Lower leg skin (tissue), 4 donors: ENCODE data around the gene CMPK2. TPM values are rescaled to one million over a fixed set of nuclear protein-coding genes. Genes with fewer than 3 reads are reported as not detected.

ENCODE experiments used
- DNase-seq, 2 donors: peaks; one replicate each; pipeline ENCODE4 v3.0.0-alpha.2; 2019; ENCODE audit warnings: low spot score in 2 of 2
- H3K4me3 ChIP-seq: fragments of 200-600 bp; sonication (generic); 2 replicates; pipeline ENCODE4 v1.5.1; 2017; ENCODE audit warnings: mild to moderate bottlenecking, low read depth; ENCODE audit not compliant: poor library complexity, severe bottlenecking
- CTCF ChIP-seq, 3 donors: fragments of 450-650 bp; IDR thresholded peaks; one replicate each; pipeline ENCODE4 v1.5.1; 2016; ENCODE audit warnings: antibody characterized with exemption in 3 of 3, mild to moderate bottlenecking in 3 of 3, moderate library complexity in 2 of 3
- POLR2A ChIP-seq, 2 donors: fragments of 450-650 bp; IDR thresholded peaks; one replicate each; pipeline ENCODE4 v1.6.1; 2016 to 2017; ENCODE audit warnings: antibody characterized with exemption in 2 of 2, mild to moderate bottlenecking in 1 of 2, moderate library complexity in 1 of 2
- WGBS, 2 donors: methylation state at CpG; one replicate each; pipeline ENCODE4 v1.1.5; 2018; 5-methylcytosine and 5-hydroxymethylcytosine counted together
- intact Hi-C: fragments of 100-400 bp; cut with DNase I; formaldehyde crosslinking; loops from one replicate; pipeline ENCODE4 v1.15.0; 2023; ENCODE audit warnings: low total_unique reads
- total RNA-seq, 4 donors: library from RNA; depleted of rRNA; stranded (reverse); fragments of >200 nt; gene quantifications; one replicate each; pipeline ENCODE4 v1.1.0, GENCODE V29; 2016

CMPK2 gene
- total RNA-seq, 4 donors from 2014 or later, result 0.30 to 3.7 (median 2.3) TPM

- DNase-seq, result no peak
- 77 to 87% methylated on average over 5 of the region's 5 CpGs for WGBS, 2 donors
- H3K4me3 ChIP-seq, result no peak overlapping the region
- no peak for TF ChIP-seq CTCF (IDR thresholded peaks at IDR 0.05)
- no peak for TF ChIP-seq POLR2A (IDR thresholded peaks at IDR 0.05)
- intact Hi-C loops, result no loop called here
These were observed 45.5 kb downstream of the CMPK2 start for GRCh38 chr2:6820236-6820635.

- 77 to 84% methylated on average over 3 of the region's 3 CpGs for WGBS, 2 donors
- intact Hi-C loops, result no loop called here
- TF ChIP-seq POLR2A (IDR thresholded peaks at IDR 0.05) (no peak), CTCF (IDR thresholded peaks at IDR 0.05) (no peak)
- no peak for DNase-seq
- no peak overlapping the region for H3K4me3 ChIP-seq
These were observed 46.0 kb downstream of the CMPK2 start for GRCh38 chr2:6819668-6820067.

GRCh38 chr2:6818012-6818411 lies 47.7 kb downstream of the CMPK2 start:
- no peak overlapping the region for H3K4me3 ChIP-seq
- intact Hi-C loops, result no loop called here
- 81 to 88% methylated on average over 5 of the region's 5 CpGs for WGBS, 2 donors
- no peak for DNase-seq
- TF ChIP-seq POLR2A (IDR thresholded peaks at IDR 0.05), result no peak
- TF ChIP-seq CTCF (IDR thresholded peaks at IDR 0.05), result no peak

GRCh38 chr2:6814869-6815268 lies 50.8 kb downstream of the CMPK2 start:
- TF ChIP-seq POLR2A (IDR thresholded peaks at IDR 0.05), result no peak
- no peak for TF ChIP-seq CTCF (IDR thresholded peaks at IDR 0.05)
- intact Hi-C loops, result no loop called here
- H3K4me3 ChIP-seq, result no peak overlapping the region
- DNase-seq, result no peak
- WGBS, 2 donors, result 81 to 90% methylated on average over 5 of the region's 5 CpGs

- intact Hi-C loops, result no loop called here
- 80 to 85% methylated on average over 10 of the region's 10 CpGs for WGBS, 2 donors
- no peak for TF ChIP-seq POLR2A (IDR thresholded peaks at IDR 0.05)
- TF ChIP-seq CTCF (IDR thresholded peaks at IDR 0.05), result no peak
- no peak overlapping the region for H3K4me3 ChIP-seq
- DNase-seq, result no peak
These were observed 51.4 kb downstream of the CMPK2 start for GRCh38 chr2:6814312-6814711.

GRCh38 chr2:6813573-6813972 lies 52.1 kb downstream of the CMPK2 start:
- TF ChIP-seq CTCF (IDR thresholded peaks at IDR 0.05) (no peak), POLR2A (IDR thresholded peaks at IDR 0.05) (no peak)
- DNase-seq, result no peak
- WGBS, 2 donors, result 94 to 97% methylated on average over 2 of the region's 2 CpGs
- intact Hi-C loops, result no loop called here
- no peak overlapping the region for H3K4me3 ChIP-seq
